DND-41 (cell line): ENCODE measurements around the gene CACNB4.
"Not testable (repeated sequence)": the region's sequence is repeated elsewhere in the genome, so short reads cannot be mapped to it uniquely, and the experiment has no call there.

ENCODE experiments used
- ATAC-seq: fragments of 200-7000 bp; cut with Tn5 transposase; 3 replicates; pipeline ENCODE4 v1.9.1; 2021; ENCODE audit warnings: low read depth; ENCODE audit not compliant: insufficient read depth
- DNase-seq: peaks from one replicate; pipeline ENCODE4 v3.0.0-alpha.2; 2020
- H2AFZ ChIP-seq: 2 replicates; pipeline ENCODE4 v1.6.0; 2012; ENCODE audit warnings: low read depth, low read length
- H3K27ac ChIP-seq: 2 replicates; pipeline ENCODE4 v1.5.1; 2012; ENCODE audit warnings: low read length, inconsistent platforms
- H3K27me3 ChIP-seq: fragments of 200-600 bp; sonication (generic); 2 replicates; pipeline ENCODE4 v1.6.0; 2012; ENCODE audit warnings: low read length, mild to moderate bottlenecking, inconsistent platforms; ENCODE audit not compliant: insufficient read depth, poor library complexity
- H3K36me3 ChIP-seq: 2 replicates; pipeline ENCODE4 v1.5.1; 2012; ENCODE audit warnings: low read length, inconsistent platforms; ENCODE audit not compliant: insufficient read depth
- H3K4me1 ChIP-seq: 2 replicates; pipeline ENCODE4 v1.5.1; 2012; ENCODE audit warnings: mild to moderate bottlenecking, low read length; ENCODE audit not compliant: insufficient read depth
- H3K4me2 ChIP-seq: 2 replicates; pipeline ENCODE4 v1.6.0; 2012; ENCODE audit warnings: mild to moderate bottlenecking, moderate library complexity, low read length, inconsistent platforms; ENCODE audit not compliant: insufficient read depth
- H3K4me3 ChIP-seq, 2 experiments: fragments of 200-600 bp in 1 of 2; shearing (Covaris generic) in 1 of 2; 2 replicates each; pipeline ENCODE4 v1.5.1; 2012 to 2016; ENCODE audit warnings: inconsistent platforms in 2 of 2, low read length in 2 of 2, mild to moderate bottlenecking in 2 of 2, low read depth in 1 of 2, moderate library complexity in 1 of 2
- H3K79me2 ChIP-seq: 2 replicates; pipeline ENCODE4 v1.6.0; 2012; ENCODE audit warnings: low read length, inconsistent platforms; ENCODE audit not compliant: insufficient read depth
- H3K9ac ChIP-seq: 2 replicates; pipeline ENCODE4 v1.6.0; 2012; ENCODE audit warnings: low read depth, mild to moderate bottlenecking, inconsistent platforms, low read length, moderate library complexity
- H3K9me3 ChIP-seq: 2 replicates; pipeline ENCODE4 v1.5.1; 2012; ENCODE audit warnings: low read length, moderate library complexity, mild to moderate bottlenecking, inconsistent platforms; ENCODE audit not compliant: insufficient read depth, severe bottlenecking
- H4K20me1 ChIP-seq: 2 replicates; pipeline ENCODE4 v1.6.0; 2012; ENCODE audit warnings: low read length; ENCODE audit not compliant: insufficient read depth
- EZH2 ChIP-seq: IDR thresholded peaks from 3 replicates; pipeline ENCODE4 v1.6.1; 2012; ENCODE audit warnings: borderline replicate concordance, low read depth, mild to moderate bottlenecking, moderate library complexity, low read length, inconsistent platforms; ENCODE audit not compliant: severe bottlenecking
- TF ChIP-seq, protein P1 (sequence below): IDR thresholded peaks from 2 replicates; pipeline ENCODE4 v1.5.1; 2012; ENCODE audit warnings: borderline replicate concordance, low read length, moderate library complexity, mild to moderate bottlenecking; ENCODE audit not compliant: poor library complexity, severe bottlenecking; ENCODE audit errors: extremely low read depth

Gene CACNB4

GRCh38 chr2:152115952-152116351, 17.1 kb upstream of the CACNB4 start:
- DNase-seq, result no peak
- TF ChIP-seq, protein P1, sequence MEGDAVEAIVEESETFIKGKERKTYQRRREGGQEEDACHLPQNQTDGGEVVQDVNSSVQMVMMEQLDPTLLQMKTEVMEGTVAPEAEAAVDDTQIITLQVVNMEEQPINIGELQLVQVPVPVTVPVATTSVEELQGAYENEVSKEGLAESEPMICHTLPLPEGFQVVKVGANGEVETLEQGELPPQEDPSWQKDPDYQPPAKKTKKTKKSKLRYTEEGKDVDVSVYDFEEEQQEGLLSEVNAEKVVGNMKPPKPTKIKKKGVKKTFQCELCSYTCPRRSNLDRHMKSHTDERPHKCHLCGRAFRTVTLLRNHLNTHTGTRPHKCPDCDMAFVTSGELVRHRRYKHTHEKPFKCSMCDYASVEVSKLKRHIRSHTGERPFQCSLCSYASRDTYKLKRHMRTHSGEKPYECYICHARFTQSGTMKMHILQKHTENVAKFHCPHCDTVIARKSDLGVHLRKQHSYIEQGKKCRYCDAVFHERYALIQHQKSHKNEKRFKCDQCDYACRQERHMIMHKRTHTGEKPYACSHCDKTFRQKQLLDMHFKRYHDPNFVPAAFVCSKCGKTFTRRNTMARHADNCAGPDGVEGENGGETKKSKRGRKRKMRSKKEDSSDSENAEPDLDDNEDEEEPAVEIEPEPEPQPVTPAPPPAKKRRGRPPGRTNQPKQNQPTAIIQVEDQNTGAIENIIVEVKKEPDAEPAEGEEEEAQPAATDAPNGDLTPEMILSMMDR, result no peak
- TF ChIP-seq EZH2, result no peak
- Histone ChIP-seq H3K4me2 (no peak overlapping the region), H3K4me3 (no peak overlapping the region), H3K4me1 (no peaks in the 10 kb centered on the region), H3K27me3 (no peaks in the 10 kb centered on the region), H3K36me3 (peaks cover 6% of the 10 kb centered on the region; the same call in 1 of the 2 replicates), H3K79me2 (no peaks in the 10 kb centered on the region), H3K9me3 (no peaks in the 10 kb centered on the region), H2AFZ (no peak overlapping the region), H3K27ac (no peak overlapping the region), H4K20me1 (no peaks in the 10 kb centered on the region), H3K9ac (no peak overlapping the region)
- ATAC-seq, result no peak

DNA sequence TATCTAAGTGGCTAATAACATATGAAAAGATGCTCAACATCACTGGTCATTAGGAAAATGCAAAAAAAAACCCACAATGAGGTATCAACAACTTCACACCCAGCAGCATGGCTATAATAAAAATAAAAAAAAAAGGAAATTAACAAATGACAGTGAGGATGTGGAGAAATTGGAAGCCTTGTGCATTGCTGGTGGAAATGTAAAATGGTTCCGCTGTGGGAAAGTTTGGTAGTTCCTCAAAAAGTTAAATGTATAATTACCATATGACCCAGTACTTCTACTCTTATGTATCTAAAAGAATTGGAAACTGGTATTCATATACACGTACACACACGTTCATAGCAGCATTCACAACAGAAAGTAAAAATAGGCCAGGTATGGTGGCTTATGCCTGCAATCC, 15.5 kb upstream of the CACNB4 start:
- Histone ChIP-seq H3K4me2 (no peak overlapping the region), H3K4me3 (no peak overlapping the region), H3K9ac (no peak overlapping the region), H3K9me3 (no peaks in the 10 kb centered on the region), H3K27me3 (no peaks in the 10 kb centered on the region), H3K4me1 (no peaks in the 10 kb centered on the region), H4K20me1 (no peaks in the 10 kb centered on the region), H2AFZ (no peak overlapping the region), H3K79me2 (no peaks in the 10 kb centered on the region), H3K36me3 (no peaks in the 10 kb centered on the region), H3K27ac (no peak overlapping the region)
- TF ChIP-seq, protein P1, result no peak
- TF ChIP-seq EZH2, result no peak
- ATAC-seq (no peak), DNase-seq (no peak)

- H3K27me3 ChIP-seq, H3K9me3 ChIP-seq, H3K9ac ChIP-seq, ATAC-seq, DNase-seq, H3K4me2 ChIP-seq, H4K20me1 ChIP-seq, H3K4me1 ChIP-seq, H3K4me3 ChIP-seq, H3K79me2 ChIP-seq, H3K36me3 ChIP-seq, H2AFZ ChIP-seq, H3K27ac ChIP-seq: not testable (repeated sequence)
Observed at GRCh38 chr2:152107140-152107539, 8.3 kb upstream of the CACNB4 start.

- Histone ChIP-seq H2AFZ (no peak overlapping the region), H3K79me2 (no peaks in the 10 kb centered on the region), H3K4me1 (no peaks in the 10 kb centered on the region), H3K9ac (no peak overlapping the region), H3K4me2 (no peak overlapping the region), H3K27me3 (no peaks in the 10 kb centered on the region), H3K4me3 (no peak overlapping the region), H3K9me3 (no peaks in the 10 kb centered on the region), H3K36me3 (no peaks in the 10 kb centered on the region), H4K20me1 (no peaks in the 10 kb centered on the region), H3K27ac (no peak overlapping the region)
- TF ChIP-seq EZH2, result no peak
- TF ChIP-seq, protein P1, result no peak
- ATAC-seq (no peak), DNase-seq (no peak)
Observed at GRCh38 chr2:152106464-152106863, 7.6 kb upstream of the CACNB4 start.
